Measurements from ENCODE around the gene SNX14.
A peak's percentile ranks its signal among the peaks of the same experiment; 100 is the strongest.

Gene SNX14

DNA sequence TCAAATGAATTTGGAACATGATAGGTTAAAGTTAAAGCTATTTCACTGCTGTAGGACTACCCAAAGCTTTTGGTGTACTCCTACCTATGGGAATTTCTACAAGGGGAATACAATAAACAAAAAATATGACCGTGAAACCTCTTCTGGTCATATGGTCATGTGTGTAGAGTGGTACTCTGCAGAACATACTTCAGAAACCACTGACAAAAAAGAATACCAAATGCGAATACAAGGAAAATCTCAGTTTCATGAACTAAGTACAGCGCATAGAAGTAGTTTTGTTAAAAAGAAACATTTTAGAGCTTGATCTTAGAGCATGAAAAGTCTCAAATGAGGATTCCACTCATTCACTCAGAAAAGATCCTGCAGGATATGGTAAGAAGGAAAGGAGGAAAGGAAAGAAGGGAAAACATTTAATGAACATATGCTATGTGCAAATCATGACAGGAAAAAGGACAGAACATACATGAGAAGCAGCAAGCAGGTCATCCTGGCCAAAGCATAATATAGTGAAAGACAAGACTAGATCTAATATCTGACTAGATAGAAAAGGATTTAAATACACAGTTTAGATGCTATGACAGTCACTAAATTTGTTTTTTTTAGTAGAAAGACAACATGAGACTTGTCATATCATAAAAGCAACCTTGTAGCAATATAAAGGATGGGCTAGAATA is 36.5 kb downstream of the SNX14 start:
- Histone ChIP-seq H4K91ac (ENCODE audit: low read depth, low read length, poor library complexity) (no peak overlapping the region), H3K14ac (ENCODE audit: low read length) (no peak overlapping the region), H3K18ac (ENCODE audit: low read length) (no peak overlapping the region), H3K4me1 (ENCODE audit: control insufficient read depth in 2 of 2, insufficient read depth in 1 of 2, low read depth in 1 of 2, low read length in 2 of 2) (peaks cover 0 to 4% of the 10 kb centered on the region in 2 donors), H2BK5ac (ENCODE audit: low read length) (no peak overlapping the region), H3K23ac (ENCODE audit: low read depth, low read length, poor library complexity) (no peak overlapping the region), H4K8ac (ENCODE audit: low read depth, low read length) (no peak overlapping the region), H3K27ac (replicated peaks; ENCODE audit: low read length) (no peak overlapping the region), H2BK120ac (ENCODE audit: low read depth, low read length) (no peak overlapping the region), H3K36me3 (replicated peaks in 1 of 2; ENCODE audit: control insufficient read depth in 2 of 2, insufficient read depth in 2 of 2, low read length in 2 of 2) (peaks cover 0 to 29% of the 10 kb centered on the region in 2 donors), H2BK15ac (ENCODE audit: low read length) (no peak overlapping the region), H2AK5ac (ENCODE audit: low read depth, low read length) (no peak overlapping the region), H2AFZ (ENCODE audit: low read length) (no peak overlapping the region), H3K79me1 (ENCODE audit: low read depth, low read length) (no peaks in the 10 kb centered on the region), H3K4me2 (ENCODE audit: insufficient read depth, low read length, poor library complexity, severe bottlenecking) (no peak overlapping the region), H3K9ac (ENCODE audit: low read depth, low read length, poor library complexity) (no peak overlapping the region), H3K4me3 (ENCODE audit: low read length in 2 of 2) (no peak overlapping the region), H3K9me3 (replicated peaks in 1 of 2; ENCODE audit: control insufficient read depth in 2 of 2, insufficient read depth in 1 of 2, low read depth in 1 of 2, low read length in 2 of 2) (no peaks in the 10 kb centered on the region), H3K27me3 (ENCODE audit: control insufficient read depth in 3 of 3, insufficient read depth in 3 of 3, low read depth in 1 of 3, low read length in 3 of 3) (no peaks in the 10 kb centered on the region), H2BK12ac (ENCODE audit: low read length) (no peak overlapping the region), H3K4ac (ENCODE audit: low read length) (no peak overlapping the region)
- no peak for DNase-seq (ENCODE audit: low spot score)
- no CpG with 5 or more reads among the region's 3 CpGs for WGBS, 2 donors (ENCODE audit: extremely low coverage in 2 of 2, insufficient read length in 2 of 2, insufficient replicate concordance in 1 of 2)

DNA sequence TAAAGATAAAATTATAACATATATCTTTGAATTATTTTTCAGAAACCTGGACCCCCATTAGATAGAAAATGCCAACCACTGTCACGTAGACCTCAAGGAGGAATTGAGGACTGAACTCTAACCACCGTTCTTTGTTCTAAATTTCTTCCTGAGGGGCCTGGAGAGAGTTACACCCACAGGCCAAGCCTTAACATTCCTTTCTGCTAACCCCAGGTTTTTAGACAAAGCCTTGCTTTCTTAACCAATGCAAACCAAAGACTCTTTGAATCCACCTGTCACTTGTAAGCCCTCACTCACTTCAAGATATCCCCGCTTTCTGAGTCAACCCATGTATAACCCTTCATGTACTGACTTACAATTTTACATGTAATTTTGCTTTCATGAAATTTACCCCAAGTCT is 41.0 kb downstream of the SNX14 start:
- Histone ChIP-seq H3K4me3 (ENCODE audit: low read length in 2 of 2) (no peak overlapping the region), H3K36me3 (replicated peaks in 1 of 2; ENCODE audit: control insufficient read depth in 2 of 2, insufficient read depth in 2 of 2, low read length in 2 of 2) (peaks cover 0 to 24% of the 10 kb centered on the region in 2 donors), H3K79me1 (ENCODE audit: low read depth, low read length) (no peaks in the 10 kb centered on the region), H3K14ac (ENCODE audit: low read length) (no peak overlapping the region), H3K27ac (replicated peaks; ENCODE audit: low read length) (peak overlapping the region; percentile 92), H2BK15ac (ENCODE audit: low read length) (no peak overlapping the region), H3K9me3 (replicated peaks in 1 of 2; ENCODE audit: control insufficient read depth in 2 of 2, insufficient read depth in 1 of 2, low read depth in 1 of 2, low read length in 2 of 2) (peaks cover 0 to 6% of the 10 kb centered on the region in 2 donors), H3K9ac (ENCODE audit: low read depth, low read length, poor library complexity) (no peak overlapping the region), H4K8ac (ENCODE audit: low read depth, low read length) (no peak overlapping the region), H2BK120ac (ENCODE audit: low read depth, low read length) (no peak overlapping the region), H3K4ac (ENCODE audit: low read length) (no peak overlapping the region), H2AFZ (ENCODE audit: low read length) (no peak overlapping the region), H3K4me2 (ENCODE audit: insufficient read depth, low read length, poor library complexity, severe bottlenecking) (no peak overlapping the region), H2BK5ac (ENCODE audit: low read length) (no peak overlapping the region), H3K4me1 (ENCODE audit: control insufficient read depth in 2 of 2, insufficient read depth in 1 of 2, low read depth in 1 of 2, low read length in 2 of 2) (peaks cover 2 to 4% of the 10 kb centered on the region in 2 donors), H3K27me3 (ENCODE audit: control insufficient read depth in 3 of 3, insufficient read depth in 3 of 3, low read depth in 1 of 3, low read length in 3 of 3) (no peaks in the 10 kb centered on the region), H4K91ac (ENCODE audit: low read depth, low read length, poor library complexity) (no peak overlapping the region), H2BK12ac (ENCODE audit: low read length) (no peak overlapping the region), H2AK5ac (ENCODE audit: low read depth, low read length) (no peak overlapping the region), H3K18ac (ENCODE audit: low read length) (no peak overlapping the region), H3K23ac (ENCODE audit: low read depth, low read length, poor library complexity) (no peak overlapping the region)
- no CpG with 5 or more reads among the region's 3 CpGs for WGBS, 2 donors (ENCODE audit: extremely low coverage in 2 of 2, insufficient read length in 2 of 2, insufficient replicate concordance in 1 of 2)
- peak; percentile 46 for DNase-seq (ENCODE audit: low spot score)

DNA sequence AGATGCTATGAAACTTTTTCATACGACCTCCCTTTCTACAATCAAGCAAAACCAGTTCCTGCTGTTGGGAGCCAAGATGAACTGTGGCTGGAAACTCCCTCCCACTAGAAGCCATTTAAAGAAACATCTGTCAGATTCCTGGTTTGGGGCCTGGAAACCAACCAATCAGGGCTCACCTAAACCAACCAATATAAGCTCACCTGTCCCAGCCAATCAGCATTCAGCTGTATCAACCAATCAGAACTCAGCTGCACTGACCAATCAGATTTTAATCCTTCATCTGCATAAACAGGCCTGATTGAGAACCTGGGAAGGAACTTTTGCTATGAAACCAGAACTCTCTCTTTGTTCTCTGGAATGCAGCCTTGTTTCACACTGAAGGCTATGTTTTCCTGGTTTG is 42.4 kb downstream of the SNX14 start:
- H3K18ac ChIP-seq (ENCODE audit: low read length): no peak overlapping the region
- no peak overlapping the region for H2BK12ac ChIP-seq (ENCODE audit: low read length)
- peaks cover 2 to 4% of the 10 kb centered on the region in 2 donors for H3K4me1 ChIP-seq (ENCODE audit: control insufficient read depth in 2 of 2, insufficient read depth in 1 of 2, low read depth in 1 of 2, low read length in 2 of 2)
- H2BK5ac ChIP-seq (ENCODE audit: low read length): no peak overlapping the region
- no peaks in the 10 kb centered on the region for H3K79me1 ChIP-seq (ENCODE audit: low read depth, low read length)
- no peak overlapping the region for H2BK15ac ChIP-seq (ENCODE audit: low read length)
- no peak overlapping the region for H3K9ac ChIP-seq (ENCODE audit: low read depth, low read length, poor library complexity)
- H3K4ac ChIP-seq (ENCODE audit: low read length): no peak overlapping the region
- no peaks in the 10 kb centered on the region for H3K27me3 ChIP-seq (ENCODE audit: control insufficient read depth in 3 of 3, insufficient read depth in 3 of 3, low read depth in 1 of 3, low read length in 3 of 3)
- DNase-seq (ENCODE audit: low spot score): peak; percentile 15
- no peak overlapping the region for H3K14ac ChIP-seq (ENCODE audit: low read length)
- peaks cover 0 to 30% of the 10 kb centered on the region in 2 donors for H3K36me3 ChIP-seq (replicated peaks in 1 of 2; ENCODE audit: control insufficient read depth in 2 of 2, insufficient read depth in 2 of 2, low read length in 2 of 2)
- no peak overlapping the region for H3K4me3 ChIP-seq (ENCODE audit: low read length in 2 of 2)
- H3K27ac ChIP-seq (replicated peaks; ENCODE audit: low read length): peak overlapping the region; percentile 37
- no peak overlapping the region for H2AK5ac ChIP-seq (ENCODE audit: low read depth, low read length)
- no peak overlapping the region for H3K4me2 ChIP-seq (ENCODE audit: insufficient read depth, low read length, poor library complexity, severe bottlenecking)
- no CpG with 5 or more reads among the region's 1 CpG for WGBS, 2 donors (ENCODE audit: extremely low coverage in 2 of 2, insufficient read length in 2 of 2, insufficient replicate concordance in 1 of 2)
- H4K91ac ChIP-seq (ENCODE audit: low read depth, low read length, poor library complexity): no peak overlapping the region
- no peak overlapping the region for H4K8ac ChIP-seq (ENCODE audit: low read depth, low read length)
- H3K9me3 ChIP-seq (replicated peaks in 1 of 2; ENCODE audit: control insufficient read depth in 2 of 2, insufficient read depth in 1 of 2, low read depth in 1 of 2, low read length in 2 of 2): peaks cover 0 to 6% of the 10 kb centered on the region in 2 donors
- no peak overlapping the region for H2BK120ac ChIP-seq (ENCODE audit: low read depth, low read length)
- H3K23ac ChIP-seq (ENCODE audit: low read depth, low read length, poor library complexity): no peak overlapping the region
- H2AFZ ChIP-seq (ENCODE audit: low read length): no peak overlapping the region

DNA sequence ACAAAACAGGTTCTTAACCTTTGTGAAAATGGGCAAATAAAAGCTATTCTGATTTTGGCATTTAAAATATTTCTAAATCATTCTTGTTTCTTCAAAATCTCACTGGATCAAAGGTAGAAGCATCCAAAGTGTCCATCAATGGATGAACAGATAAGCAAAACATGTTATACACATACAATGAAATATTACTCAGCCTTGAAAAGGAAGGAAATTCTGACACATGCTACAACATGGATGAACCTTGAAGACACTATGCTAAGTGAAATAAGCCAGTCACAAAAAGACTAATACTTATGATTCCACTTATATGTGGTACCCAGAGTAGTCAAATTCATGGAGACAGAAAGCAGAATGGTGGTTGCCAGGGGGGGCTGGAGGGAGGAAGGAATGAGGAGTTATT is 45.9 kb downstream of the SNX14 start:
- H3K4ac ChIP-seq (ENCODE audit: low read length): no peak overlapping the region
- H2BK5ac ChIP-seq (ENCODE audit: low read length): no peak overlapping the region
- H3K18ac ChIP-seq (ENCODE audit: low read length): no peak overlapping the region
- no peak for DNase-seq (ENCODE audit: low spot score)
- peaks cover 0 to 6% of the 10 kb centered on the region in 2 donors for H3K9me3 ChIP-seq (replicated peaks in 1 of 2; ENCODE audit: control insufficient read depth in 2 of 2, insufficient read depth in 1 of 2, low read depth in 1 of 2, low read length in 2 of 2)
- H3K4me3 ChIP-seq (ENCODE audit: low read length in 2 of 2): no peak overlapping the region
- no peak overlapping the region for H4K91ac ChIP-seq (ENCODE audit: low read depth, low read length, poor library complexity)
- H3K36me3 ChIP-seq (replicated peaks in 1 of 2; ENCODE audit: control insufficient read depth in 2 of 2, insufficient read depth in 2 of 2, low read length in 2 of 2): peaks cover 0 to 41% of the 10 kb centered on the region in 2 donors
- H3K9ac ChIP-seq (ENCODE audit: low read depth, low read length, poor library complexity): no peak overlapping the region
- H3K14ac ChIP-seq (ENCODE audit: low read length): no peak overlapping the region
- H3K27me3 ChIP-seq (ENCODE audit: control insufficient read depth in 3 of 3, insufficient read depth in 3 of 3, low read depth in 1 of 3, low read length in 3 of 3): no peaks in the 10 kb centered on the region
- H2BK15ac ChIP-seq (ENCODE audit: low read length): no peak overlapping the region
- no peak overlapping the region for H4K8ac ChIP-seq (ENCODE audit: low read depth, low read length)
- no peaks in the 10 kb centered on the region for H3K79me1 ChIP-seq (ENCODE audit: low read depth, low read length)
- no peak overlapping the region for H2AK5ac ChIP-seq (ENCODE audit: low read depth, low read length)
- no peak overlapping the region for H2BK120ac ChIP-seq (ENCODE audit: low read depth, low read length)
- H3K4me1 ChIP-seq (ENCODE audit: control insufficient read depth in 2 of 2, insufficient read depth in 1 of 2, low read depth in 1 of 2, low read length in 2 of 2): peaks cover 1 to 2% of the 10 kb centered on the region in 2 donors
- no peak overlapping the region for H3K4me2 ChIP-seq (ENCODE audit: insufficient read depth, low read length, poor library complexity, severe bottlenecking)
- H2BK12ac ChIP-seq (ENCODE audit: low read length): no peak overlapping the region
- no peak overlapping the region for H3K23ac ChIP-seq (ENCODE audit: low read depth, low read length, poor library complexity)
- H3K27ac ChIP-seq (replicated peaks; ENCODE audit: low read length): no peak overlapping the region
- H2AFZ ChIP-seq (ENCODE audit: low read length): no peak overlapping the region
